ENCODE results near the gene R3HDM2.

GRCh38 chr12:57377103-57377840, 53.6 kb downstream of the R3HDM2 start:
- no peak for TF ChIP-seq CTCF (IDR thresholded peaks at IDR 0.05; ENCODE audit: low read depth, low read length)
- no peak for TF ChIP-seq POLR2A (IDR thresholded peaks at IDR 0.05; ENCODE audit: extremely low read depth, insufficient read length)
